GM19397 (cell line): Measurements from ENCODE around the gene UNC13A.
"Not testable (repeated sequence)": the region's sequence is repeated elsewhere in the genome, so short reads cannot be mapped to it uniquely, and the experiment has no call there.

ENCODE experiments used
- ATAC-seq: cut with Tn5 transposase; IDR thresholded peaks from one replicate; pipeline ENCODE4 v1.9.1; 2021; ENCODE audit warnings: mild to moderate bottlenecking, moderate library complexity; ENCODE audit not compliant: unreplicated experiment

Gene UNC13A

DNA sequence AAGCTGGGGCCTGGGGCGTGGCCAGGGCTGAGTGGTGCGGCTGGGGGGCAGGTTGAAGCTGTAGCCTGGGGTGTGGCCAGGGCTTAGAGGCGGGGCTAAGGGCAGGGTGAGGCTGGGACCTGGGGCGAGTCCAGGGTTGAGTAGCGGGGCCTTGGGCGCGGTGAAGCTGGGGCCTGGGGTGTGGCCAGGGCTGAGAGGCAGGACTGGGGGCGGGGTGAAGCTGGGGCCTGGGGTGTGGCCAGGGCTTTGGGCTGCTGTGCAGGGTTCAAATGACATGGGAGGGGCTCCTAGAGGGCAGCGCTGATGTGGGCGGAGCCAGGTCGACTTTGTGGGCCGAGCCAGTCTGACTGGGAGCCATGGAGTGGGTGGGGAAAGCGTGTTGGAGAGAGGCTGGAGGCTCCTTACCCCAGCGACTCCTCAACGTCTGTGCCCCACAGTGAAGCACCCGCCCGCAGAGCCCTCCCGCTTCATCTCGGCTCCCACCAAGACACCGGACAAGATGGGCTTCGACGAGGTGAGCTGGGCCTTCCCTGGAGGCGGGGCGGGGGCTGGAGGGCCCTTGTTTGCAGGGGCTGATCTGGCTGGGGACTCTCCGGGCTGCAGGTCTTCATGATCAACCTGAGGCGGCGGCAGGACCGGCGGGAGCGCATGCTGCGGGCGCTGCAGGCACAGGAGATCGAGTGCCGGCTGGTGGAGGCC is 111.2 kb downstream of the UNC13A start:
- ATAC-seq, result no peak

- ATAC-seq, result no peak
Measured at GRCh38 chr19:17575871-17576757, 112.0 kb downstream of the UNC13A start.

- no peak for ATAC-seq
Measured at GRCh38 chr19:17572638-17573037, 115.5 kb downstream of the UNC13A start.

DNA sequence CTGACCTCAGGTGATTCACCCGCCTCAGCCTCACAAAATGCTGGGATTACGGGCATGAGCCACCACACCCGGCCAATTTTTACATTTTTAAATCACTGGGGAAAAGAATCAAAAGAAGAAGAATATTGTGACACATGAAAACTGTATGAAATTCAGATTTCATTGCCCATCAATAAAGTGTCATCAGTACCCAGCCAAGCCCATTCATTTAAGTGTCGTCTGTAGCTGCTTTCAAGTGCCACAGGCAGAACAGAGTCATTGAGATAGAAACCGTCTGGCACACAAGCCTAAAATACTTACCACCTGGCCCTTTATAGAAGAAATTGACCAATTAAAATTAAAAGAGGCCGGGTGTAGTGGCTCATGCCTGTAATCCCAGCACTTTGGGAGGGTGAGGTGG is 117.4 kb downstream of the UNC13A start:
- no peak for ATAC-seq

DNA sequence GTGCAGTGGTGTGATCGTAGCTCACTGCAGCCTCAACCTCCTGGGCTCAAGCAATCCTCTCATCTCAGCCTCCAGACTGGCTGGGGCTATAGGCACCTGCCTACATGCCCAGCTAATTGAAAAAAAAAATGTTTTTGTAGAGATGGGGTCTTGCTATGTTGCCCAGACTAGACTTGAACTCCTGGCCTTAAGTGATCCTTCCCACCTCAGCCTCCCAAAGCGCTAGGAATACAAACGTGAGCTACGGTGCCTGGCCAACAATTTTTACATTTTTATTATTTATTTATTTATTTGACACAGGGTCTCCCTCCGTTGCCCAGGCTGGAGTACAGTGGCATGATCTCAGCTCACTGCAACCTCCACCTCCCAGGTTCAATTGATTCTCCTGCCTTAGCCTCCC is 117.9 kb downstream of the UNC13A start:
- not testable (repeated sequence) for ATAC-seq

GRCh38 chr19:17567940-17568339 is 120.2 kb downstream of the UNC13A start:
- ATAC-seq, result no peak

GRCh38 chr19:17565611-17566010 is 122.5 kb downstream of the UNC13A start:
- ATAC-seq, result no peak

GRCh38 chr19:17564781-17565180 is 123.4 kb downstream of the UNC13A start:
- no peak for ATAC-seq

- no peak for ATAC-seq
Measured at GRCh38 chr19:17562561-17562960, 125.6 kb downstream of the UNC13A start.

GRCh38 chr19:17562097-17562496 is 126.1 kb downstream of the UNC13A start:
- ATAC-seq, result no peak

GRCh38 chr19:17560205-17560595 is 128.0 kb downstream of the UNC13A start:
- ATAC-seq, result no peak

GRCh38 chr19:17557466-17557865 is 130.7 kb downstream of the UNC13A start:
- no peak for ATAC-seq

DNA sequence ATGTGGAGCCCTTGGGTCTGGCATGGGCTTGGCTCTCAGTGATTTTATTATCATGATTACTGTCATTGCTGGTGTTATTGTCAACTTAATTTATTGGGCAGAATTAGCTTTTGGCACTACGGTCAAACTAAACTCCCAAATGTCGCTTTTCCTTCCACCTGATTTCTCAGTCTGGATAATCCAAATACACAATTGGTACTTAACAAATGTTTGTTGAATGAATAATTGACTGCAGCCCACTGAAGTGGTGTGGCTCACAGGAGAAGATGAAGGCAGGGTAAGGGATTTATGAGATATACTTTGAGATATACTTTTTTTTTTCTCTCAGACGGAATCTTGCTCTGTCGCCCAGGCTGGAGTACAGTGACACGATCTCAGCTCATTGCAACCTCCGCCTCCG is 131.2 kb downstream of the UNC13A start:
- ATAC-seq, result no peak

- ATAC-seq, result peak; percentile 29
Measured at GRCh38 chr19:17555929-17556813, 132.0 kb downstream of the UNC13A start.

GRCh38 chr19:17555480-17555928 is 132.7 kb downstream of the UNC13A start, which contains the start of gene COLGALT1:
Gene COLGALT1, plus strand, starts transcription at chr19:17555649. Its CDS starts 65 bp downstream, at chr19:17555714.
- ATAC-seq, result peak; percentile 92

DNA sequence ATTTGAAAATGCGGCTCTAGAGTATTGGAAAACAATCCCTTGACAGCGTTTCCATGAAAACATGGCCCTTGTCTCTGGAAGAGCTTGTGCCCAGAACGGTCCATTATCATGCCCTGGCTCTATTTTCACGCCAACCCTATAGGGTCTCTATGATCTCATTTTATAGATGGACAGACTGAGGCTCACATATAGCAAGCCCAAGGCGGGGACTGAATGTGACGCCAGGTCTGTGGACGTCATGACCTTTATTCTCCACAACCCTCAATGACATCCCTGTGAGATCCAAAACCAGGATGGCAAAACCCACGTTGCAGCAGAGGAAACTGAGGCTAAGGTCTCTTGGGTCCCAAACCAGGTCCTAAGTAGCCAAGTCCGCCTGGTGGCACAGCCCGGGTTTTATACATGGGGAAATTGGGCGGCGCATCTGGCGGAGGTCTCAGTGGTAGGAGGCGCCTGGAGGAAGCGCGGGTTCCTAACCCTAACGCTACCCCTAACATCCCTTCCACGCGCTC is 133.1 kb downstream of the UNC13A start:
- no peak for ATAC-seq

GRCh38 chr19:17553256-17553655 is 134.9 kb downstream of the UNC13A start:
- ATAC-seq, result no peak

DNA sequence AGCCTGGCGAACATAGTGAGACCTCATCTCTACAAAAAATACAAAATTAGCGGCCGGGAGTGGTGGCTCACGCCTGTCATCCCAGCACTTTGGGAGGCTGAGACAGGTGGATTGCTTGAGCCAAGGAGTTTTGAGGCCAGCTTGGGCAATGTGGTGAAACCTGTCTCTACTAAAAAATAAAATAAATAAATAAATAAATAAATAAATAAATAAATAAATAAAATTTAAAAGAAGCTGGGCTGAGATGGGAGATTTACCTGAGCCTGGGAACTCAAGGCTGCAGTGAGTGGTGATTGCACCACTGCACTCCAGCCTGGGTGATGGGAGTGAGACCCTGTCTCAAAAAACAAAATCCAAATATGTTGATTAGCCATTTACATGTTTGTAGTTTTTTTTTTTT is 135.4 kb downstream of the UNC13A start:
- not testable (repeated sequence) for ATAC-seq
